ENCODE data around the gene NEDD4.

The NEDD4 gene

DNA sequence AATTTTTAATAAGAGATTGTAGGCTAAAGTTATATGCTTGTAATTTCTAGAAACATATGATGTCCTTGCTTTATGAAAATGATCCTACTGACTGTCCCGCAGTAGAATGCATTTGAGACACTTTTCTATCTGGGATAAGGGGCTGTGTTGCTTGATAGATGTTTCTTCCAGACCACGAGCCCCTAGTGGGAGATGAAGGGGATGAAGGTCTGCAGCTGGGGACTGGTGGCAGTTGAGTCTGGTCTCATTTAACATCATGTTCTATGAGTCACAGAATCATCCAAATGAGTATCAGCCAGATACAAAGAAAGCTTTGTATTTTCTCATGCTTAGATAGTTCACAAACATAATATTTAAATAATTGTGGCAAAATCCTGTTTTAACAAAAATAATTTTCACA lies 166.2 kb downstream of the NEDD4 start:
- TF ChIP-seq EZH2 (IDR thresholded peaks at IDR 0.05; ENCODE audit: borderline replicate concordance, low read length), result no peak
- no peak for TF ChIP-seq CTCF (IDR thresholded peaks at IDR 0.05; ENCODE audit: low read length)
- Histone ChIP-seq H3K4me2 (ENCODE audit: low read length) (no peak overlapping the region), H3K27me3 (ENCODE audit: insufficient read depth, low read length) (no peaks in the 10 kb centered on the region), H3K9me2 (ENCODE audit: low read depth, low read length) (no peaks in the 10 kb centered on the region), H2AFZ (ENCODE audit: low read length) (no peak overlapping the region), H3K4me3 (ENCODE audit: low read depth, low read length, poor library complexity, severe bottlenecking) (no peak overlapping the region), H3K36me3 (ENCODE audit: insufficient read depth, low read length) (no peaks in the 10 kb centered on the region), H3K9ac (ENCODE audit: low read length) (no peak overlapping the region), H3K4me1 (ENCODE audit: insufficient read depth, low read length, severe bottlenecking) (no peaks in the 10 kb centered on the region), H4K20me1 (ENCODE audit: insufficient read depth, low read length) (no peaks in the 10 kb centered on the region), H3K9me3 (ENCODE audit: low read length) (no peaks in the 10 kb centered on the region), H3K79me2 (ENCODE audit: insufficient read depth, low read length) (no peaks in the 10 kb centered on the region), H3F3A (ENCODE audit: insufficient read depth, low read length) (no peaks in the 10 kb centered on the region), H3K27ac (ENCODE audit: low read depth, low read length, poor library complexity, severe bottlenecking) (no peak overlapping the region)

- Histone ChIP-seq H3K79me2 (ENCODE audit: insufficient read depth, low read length) (no peaks in the 10 kb centered on the region), H3K27ac (ENCODE audit: low read depth, low read length, poor library complexity, severe bottlenecking) (no peak overlapping the region), H3F3A (ENCODE audit: insufficient read depth, low read length) (no peaks in the 10 kb centered on the region), H3K9me3 (ENCODE audit: low read length) (no peaks in the 10 kb centered on the region), H2AFZ (ENCODE audit: low read length) (no peak overlapping the region), H3K4me3 (ENCODE audit: low read depth, low read length, poor library complexity, severe bottlenecking) (no peak overlapping the region), H3K4me2 (ENCODE audit: low read length) (no peak overlapping the region), H3K4me1 (ENCODE audit: insufficient read depth, low read length, severe bottlenecking) (no peaks in the 10 kb centered on the region), H3K9ac (ENCODE audit: low read length) (no peak overlapping the region), H3K36me3 (ENCODE audit: insufficient read depth, low read length) (no peaks in the 10 kb centered on the region), H3K9me2 (ENCODE audit: low read depth, low read length) (no peaks in the 10 kb centered on the region), H4K20me1 (ENCODE audit: insufficient read depth, low read length) (no peaks in the 10 kb centered on the region), H3K27me3 (ENCODE audit: insufficient read depth, low read length) (peaks cover 4% of the 10 kb centered on the region; the same call in 1 of the 2 replicates)
- TF ChIP-seq EZH2 (IDR thresholded peaks at IDR 0.05; ENCODE audit: borderline replicate concordance, low read length), result no peak
- TF ChIP-seq CTCF (IDR thresholded peaks at IDR 0.05; ENCODE audit: low read length), result no peak
These were observed 168.4 kb downstream of the NEDD4 start for GRCh38 chr15:55824857-55825613.

DNA sequence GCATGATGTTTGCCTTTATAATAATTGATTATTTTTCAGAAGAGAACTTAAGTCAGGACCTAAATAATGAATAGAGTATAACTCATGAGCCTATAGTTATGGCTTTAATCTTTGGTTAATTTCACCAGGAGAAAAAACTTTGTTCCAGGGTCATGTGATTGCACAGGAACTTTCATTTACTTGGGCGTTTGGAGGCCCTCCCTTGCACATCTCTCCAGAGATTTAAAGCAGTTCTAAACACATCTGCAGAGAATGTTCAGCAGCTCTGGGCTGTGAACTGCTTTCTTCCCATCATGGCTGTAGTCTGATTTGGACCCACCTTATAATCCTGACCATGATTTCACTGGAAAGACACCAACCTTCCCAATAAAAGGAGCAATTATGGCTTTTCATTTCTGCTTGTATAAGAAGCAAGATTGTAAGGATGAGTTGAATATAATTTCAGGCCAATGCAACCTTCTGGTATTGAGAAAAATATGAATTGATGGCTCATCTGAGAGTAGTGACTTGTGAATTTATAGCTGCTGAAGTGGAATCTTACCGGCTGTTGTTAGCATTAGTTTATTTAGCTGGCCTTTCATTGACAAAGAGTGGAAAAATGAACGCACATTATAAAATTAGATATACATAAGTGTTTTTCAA lies 169.6 kb downstream of the NEDD4 start:
- TF ChIP-seq CTCF (IDR thresholded peaks at IDR 0.05; ENCODE audit: low read length), result no peak
- no peak for TF ChIP-seq EZH2 (IDR thresholded peaks at IDR 0.05; ENCODE audit: borderline replicate concordance, low read length)
- no peaks in the 10 kb centered on the region for H4K20me1 ChIP-seq (ENCODE audit: insufficient read depth, low read length)
- H3K4me3 ChIP-seq (ENCODE audit: low read depth, low read length, poor library complexity, severe bottlenecking), result no peak overlapping the region
- no peak overlapping the region for H2AFZ ChIP-seq (ENCODE audit: low read length)
- H3K9ac ChIP-seq (ENCODE audit: low read length), result no peak overlapping the region
- peaks cover 4% of the 10 kb centered on the region; the same call in 1 of the 2 replicates for H3K27me3 ChIP-seq (ENCODE audit: insufficient read depth, low read length)
- no peaks in the 10 kb centered on the region for H3K9me2 ChIP-seq (ENCODE audit: low read depth, low read length)
- H3K79me2 ChIP-seq (ENCODE audit: insufficient read depth, low read length), result no peaks in the 10 kb centered on the region
- no peaks in the 10 kb centered on the region for H3K36me3 ChIP-seq (ENCODE audit: insufficient read depth, low read length)
- no peaks in the 10 kb centered on the region for H3F3A ChIP-seq (ENCODE audit: insufficient read depth, low read length)
- H3K4me1 ChIP-seq (ENCODE audit: insufficient read depth, low read length, severe bottlenecking), result no peaks in the 10 kb centered on the region
- H3K27ac ChIP-seq (ENCODE audit: low read depth, low read length, poor library complexity, severe bottlenecking), result no peak overlapping the region
- no peaks in the 10 kb centered on the region for H3K9me3 ChIP-seq (ENCODE audit: low read length)
- no peak overlapping the region for H3K4me2 ChIP-seq (ENCODE audit: low read length)

Measured in OCI-LY1 (cell line).